ENCODE results near the gene SLC39A12. TPM values are rescaled to one million over a fixed set of nuclear protein-coding genes. Genes with fewer than 3 reads are reported as not detected.

The SLC39A12 gene
- total and polyA plus RNA-seq, 10 of the 15 experiments (the other 5 are each of a cell fraction or from before 2014, with no cell fraction given) = 0.47 to 1.5 (median 0.68) TPM; not detected in 1

DNA sequence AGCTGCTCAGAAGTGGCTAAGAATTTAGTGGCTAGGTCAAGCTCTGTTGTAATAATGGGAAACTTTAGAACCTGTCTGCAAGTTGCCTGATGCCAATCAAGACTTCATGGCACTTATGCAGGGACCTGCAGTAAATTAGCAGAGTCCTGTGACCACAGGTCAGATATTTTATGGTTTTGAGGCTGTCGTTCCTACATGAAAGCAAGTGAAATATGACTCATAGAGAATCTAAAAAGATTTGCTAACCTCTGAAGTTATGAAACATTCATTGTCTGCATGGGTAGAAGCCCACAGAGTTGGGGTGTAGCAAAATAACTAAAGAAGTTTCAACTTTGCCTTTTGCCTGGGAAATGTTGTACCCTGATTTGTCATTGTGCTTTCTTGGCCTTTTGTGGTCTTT, 32.3 kb downstream of the SLC39A12 start (continued):
- TF ChIP-seq, protein P1, sequence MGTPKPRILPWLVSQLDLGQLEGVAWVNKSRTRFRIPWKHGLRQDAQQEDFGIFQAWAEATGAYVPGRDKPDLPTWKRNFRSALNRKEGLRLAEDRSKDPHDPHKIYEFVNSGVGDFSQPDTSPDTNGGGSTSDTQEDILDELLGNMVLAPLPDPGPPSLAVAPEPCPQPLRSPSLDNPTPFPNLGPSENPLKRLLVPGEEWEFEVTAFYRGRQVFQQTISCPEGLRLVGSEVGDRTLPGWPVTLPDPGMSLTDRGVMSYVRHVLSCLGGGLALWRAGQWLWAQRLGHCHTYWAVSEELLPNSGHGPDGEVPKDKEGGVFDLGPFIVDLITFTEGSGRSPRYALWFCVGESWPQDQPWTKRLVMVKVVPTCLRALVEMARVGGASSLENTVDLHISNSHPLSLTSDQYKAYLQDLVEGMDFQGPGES (IDR thresholded peaks at IDR 0.05) = no peak
- TF ChIP-seq BACH1 (IDR thresholded peaks at IDR 0.05; ENCODE audit: borderline replicate concordance) (no peak; the same call in 1 of the 2 replicates), HDAC6 (IDR thresholded peaks at IDR 0.05; ENCODE audit: unreplicated experiment) (no peak), CHD4 (IDR thresholded peaks at IDR 0.05) (no peak), TARDBP (IDR thresholded peaks at IDR 0.05; ENCODE audit: borderline replicate concordance) (no peak), CBX5 (IDR thresholded peaks at IDR 0.05; ENCODE audit: low read depth) (0 out of 2 replicates have a peak, but pooled peaks have one; percentile 20), IKZF2 (IDR thresholded peaks at IDR 0.05) (peak; percentile 87 to 90), ESRRA (IDR thresholded peaks at IDR 0.05; ENCODE audit: low read length) (no peak), DPF2 (IDR thresholded peaks at IDR 0.05) (peak; percentile 87), EP300 (IDR thresholded peaks at IDR 0.05; ENCODE audit: borderline replicate concordance in 1 of 2, control insufficient read depth in 1 of 2, low read depth in 2 of 2, low read length in 2 of 2) (peak; percentile 63 to 79; a peak in 3 of 4 replicates), GATAD2B (conservative IDR thresholded peaks at IDR 0.05; ENCODE audit: low read depth) (no peak), ZNF274 (IDR thresholded peaks at IDR 0.05; ENCODE audit: insufficient read depth, insufficient read length) (no peak), ZNF207 (IDR thresholded peaks at IDR 0.05; ENCODE audit: borderline replicate concordance) (no peak), ZNF217 (IDR thresholded peaks at IDR 0.05) (peak; percentile 91), BMI1 (IDR thresholded peaks at IDR 0.05; ENCODE audit: borderline replicate concordance) (peak; percentile 57; the same call in 1 of the 2 replicates), NR2C2 (IDR thresholded peaks at IDR 0.05; ENCODE audit: borderline replicate concordance, control insufficient read depth, insufficient read length, low read depth) (no peak), POLR2A (IDR thresholded peaks at IDR 0.05; ENCODE audit: low read depth, low read length) (no peak), CBFB (IDR thresholded peaks at IDR 0.05; ENCODE audit: low read depth) (peak; percentile 85), BCL11A (IDR thresholded peaks at IDR 0.05; ENCODE audit: low read depth, low read length) (peak; percentile 82)
- TF ChIP-seq, protein P2, sequence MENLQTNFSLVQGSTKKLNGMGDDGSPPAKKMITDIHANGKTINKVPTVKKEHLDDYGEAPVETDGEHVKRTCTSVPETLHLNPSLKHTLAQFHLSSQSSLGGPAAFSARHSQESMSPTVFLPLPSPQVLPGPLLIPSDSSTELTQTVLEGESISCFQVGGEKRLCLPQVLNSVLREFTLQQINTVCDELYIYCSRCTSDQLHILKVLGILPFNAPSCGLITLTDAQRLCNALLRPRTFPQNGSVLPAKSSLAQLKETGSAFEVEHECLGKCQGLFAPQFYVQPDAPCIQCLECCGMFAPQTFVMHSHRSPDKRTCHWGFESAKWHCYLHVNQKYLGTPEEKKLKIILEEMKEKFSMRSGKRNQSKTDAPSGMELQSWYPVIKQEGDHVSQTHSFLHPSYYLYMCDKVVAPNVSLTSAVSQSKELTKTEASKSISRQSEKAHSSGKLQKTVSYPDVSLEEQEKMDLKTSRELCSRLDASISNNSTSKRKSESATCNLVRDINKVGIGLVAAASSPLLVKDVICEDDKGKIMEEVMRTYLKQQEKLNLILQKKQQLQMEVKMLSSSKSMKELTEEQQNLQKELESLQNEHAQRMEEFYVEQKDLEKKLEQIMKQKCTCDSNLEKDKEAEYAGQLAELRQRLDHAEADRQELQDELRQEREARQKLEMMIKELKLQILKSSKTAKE (IDR thresholded peaks at IDR 0.05; ENCODE audit: low read depth, poor library complexity, severe bottlenecking) = peak; percentile 84
- TF ChIP-seq, protein P3, sequence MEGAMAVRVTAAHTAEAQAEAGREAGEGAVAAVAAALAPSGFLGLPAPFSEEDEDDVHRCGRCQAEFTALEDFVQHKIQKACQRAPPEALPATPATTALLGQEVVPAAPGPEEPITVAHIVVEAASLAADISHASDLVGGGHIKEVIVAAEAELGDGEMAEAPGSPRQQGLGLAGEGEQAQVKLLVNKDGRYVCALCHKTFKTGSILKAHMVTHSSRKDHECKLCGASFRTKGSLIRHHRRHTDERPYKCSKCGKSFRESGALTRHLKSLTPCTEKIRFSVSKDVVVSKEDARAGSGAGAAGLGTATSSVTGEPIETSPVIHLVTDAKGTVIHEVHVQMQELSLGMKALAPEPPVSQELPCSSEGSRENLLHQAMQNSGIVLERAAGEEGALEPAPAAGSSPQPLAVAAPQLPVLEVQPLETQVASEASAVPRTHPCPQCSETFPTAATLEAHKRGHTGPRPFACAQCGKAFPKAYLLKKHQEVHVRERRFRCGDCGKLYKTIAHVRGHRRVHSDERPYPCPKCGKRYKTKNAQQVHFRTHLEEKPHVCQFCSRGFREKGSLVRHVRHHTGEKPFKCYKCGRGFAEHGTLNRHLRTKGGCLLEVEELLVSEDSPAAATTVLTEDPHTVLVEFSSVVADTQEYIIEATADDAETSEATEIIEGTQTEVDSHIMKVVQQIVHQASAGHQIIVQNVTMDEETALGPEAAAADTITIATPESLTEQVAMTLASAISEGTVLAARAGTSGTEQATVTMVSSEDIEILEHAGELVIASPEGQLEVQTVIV (IDR thresholded peaks at IDR 0.05; ENCODE audit: borderline replicate concordance, partially characterized antibody) = no peak
- TF ChIP-seq, protein P4, sequence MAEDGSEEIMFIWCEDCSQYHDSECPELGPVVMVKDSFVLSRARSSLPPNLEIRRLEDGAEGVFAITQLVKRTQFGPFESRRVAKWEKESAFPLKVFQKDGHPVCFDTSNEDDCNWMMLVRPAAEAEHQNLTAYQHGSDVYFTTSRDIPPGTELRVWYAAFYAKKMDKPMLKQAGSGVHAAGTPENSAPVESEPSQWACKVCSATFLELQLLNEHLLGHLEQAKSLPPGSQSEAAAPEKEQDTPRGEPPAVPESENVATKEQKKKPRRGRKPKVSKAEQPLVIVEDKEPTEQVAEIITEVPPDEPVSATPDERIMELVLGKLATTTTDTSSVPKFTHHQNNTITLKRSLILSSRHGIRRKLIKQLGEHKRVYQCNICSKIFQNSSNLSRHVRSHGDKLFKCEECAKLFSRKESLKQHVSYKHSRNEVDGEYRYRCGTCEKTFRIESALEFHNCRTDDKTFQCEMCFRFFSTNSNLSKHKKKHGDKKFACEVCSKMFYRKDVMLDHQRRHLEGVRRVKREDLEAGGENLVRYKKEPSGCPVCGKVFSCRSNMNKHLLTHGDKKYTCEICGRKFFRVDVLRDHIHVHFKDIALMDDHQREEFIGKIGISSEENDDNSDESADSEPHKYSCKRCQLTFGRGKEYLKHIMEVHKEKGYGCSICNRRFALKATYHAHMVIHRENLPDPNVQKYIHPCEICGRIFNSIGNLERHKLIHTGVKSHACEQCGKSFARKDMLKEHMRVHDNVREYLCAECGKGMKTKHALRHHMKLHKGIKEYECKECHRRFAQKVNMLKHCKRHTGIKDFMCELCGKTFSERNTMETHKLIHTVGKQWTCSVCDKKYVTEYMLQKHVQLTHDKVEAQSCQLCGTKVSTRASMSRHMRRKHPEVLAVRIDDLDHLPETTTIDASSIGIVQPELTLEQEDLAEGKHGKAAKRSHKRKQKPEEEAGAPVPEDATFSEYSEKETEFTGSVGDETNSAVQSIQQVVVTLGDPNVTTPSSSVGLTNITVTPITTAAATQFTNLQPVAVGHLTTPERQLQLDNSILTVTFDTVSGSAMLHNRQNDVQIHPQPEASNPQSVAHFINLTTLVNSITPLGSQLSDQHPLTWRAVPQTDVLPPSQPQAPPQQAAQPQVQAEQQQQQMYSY (CRISPR knock-in tag; IDR thresholded peaks at IDR 0.05) = no peak
